Endometrium (tissue), 2 donors: ENCODE results near the gene GMIP.

Experiments
- FAIRE-seq: peaks from 2 replicates; lab custom pipeline; 2012; peaks lifted over from hg19 to GRCh38; lab: Jason Lieb, UNC
- donor health status: control.
- donor health status: control.

Gene GMIP

GRCh38 chr19:19657397-19657783, 13.9 kb upstream of the GMIP start:
- no peak for FAIRE-seq

- no peak for FAIRE-seq
Measured at GRCh38 chr19:19656451-19657396, 13.3 kb upstream of the GMIP start.

GRCh38 chr19:19655641-19656343, 12.3 kb upstream of the GMIP start:
- FAIRE-seq, result no peak

GRCh38 chr19:19655051-19655594, 11.7 kb upstream of the GMIP start:
- FAIRE-seq, result no peak

GRCh38 chr19:19654441-19654840, 11.0 kb upstream of the GMIP start:
- FAIRE-seq, result no peak

- FAIRE-seq, result no peak
Measured at GRCh38 chr19:19653597-19654147, 10.2 kb upstream of the GMIP start.

DNA sequence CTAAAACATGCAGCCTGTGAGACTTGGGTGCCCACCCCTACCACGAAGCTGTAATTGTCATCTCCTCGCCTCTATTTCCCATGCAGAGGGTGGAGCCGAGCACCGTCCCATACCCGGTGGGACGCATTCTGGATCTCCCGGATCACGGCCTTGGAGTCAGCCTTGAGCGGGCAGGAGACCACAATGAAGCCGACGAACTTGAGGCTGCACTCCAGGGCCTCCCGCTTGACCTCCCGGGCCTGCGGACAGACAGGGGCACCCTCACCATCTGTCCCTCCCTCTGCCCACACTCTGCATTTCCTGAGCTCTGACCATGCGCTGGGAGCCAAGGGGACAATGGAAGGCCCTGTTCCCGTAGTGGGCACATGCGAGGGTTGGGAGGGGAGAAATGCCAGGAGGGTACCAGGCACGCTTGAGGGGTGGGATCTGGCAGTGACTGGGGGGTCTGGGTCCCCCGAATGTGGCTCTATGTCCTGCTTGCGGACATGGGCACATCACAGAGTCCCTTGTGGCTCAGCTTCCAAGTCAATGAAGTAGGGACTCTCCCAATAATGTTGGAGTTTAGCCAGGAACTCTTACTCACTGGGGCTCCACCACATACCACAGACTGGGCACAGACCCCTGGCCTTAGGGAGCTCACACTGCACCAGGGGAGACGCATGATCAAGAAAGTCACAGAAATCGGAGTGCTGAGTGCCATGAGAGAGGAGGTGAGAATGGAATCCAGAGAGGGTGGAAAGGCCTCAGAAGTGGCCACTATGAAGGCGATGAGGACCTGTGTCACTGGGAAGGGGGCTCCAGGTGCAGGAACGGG, 9.2 kb upstream of the GMIP start:
- no peak for FAIRE-seq

DNA sequence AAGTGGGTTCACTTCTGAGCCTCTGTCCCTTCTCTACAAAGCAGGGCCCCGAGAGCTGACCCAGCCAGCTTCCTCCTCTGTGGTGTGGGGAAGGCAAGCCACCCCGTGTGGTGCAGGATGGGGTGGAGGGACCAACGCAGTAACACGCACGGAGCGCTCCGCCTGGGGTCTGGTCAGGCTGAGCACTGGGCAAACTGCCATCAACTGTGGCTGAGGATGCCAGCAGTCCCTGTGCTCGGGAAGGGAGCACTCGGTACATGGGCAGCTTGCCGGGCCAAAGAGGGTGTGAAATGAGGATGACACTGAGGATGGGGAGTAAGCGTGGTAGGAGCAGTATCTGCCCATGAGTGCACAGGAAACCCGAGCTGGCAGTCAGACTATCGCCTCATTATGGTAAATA, 7.6 kb upstream of the GMIP start:
- FAIRE-seq, result no peak

DNA sequence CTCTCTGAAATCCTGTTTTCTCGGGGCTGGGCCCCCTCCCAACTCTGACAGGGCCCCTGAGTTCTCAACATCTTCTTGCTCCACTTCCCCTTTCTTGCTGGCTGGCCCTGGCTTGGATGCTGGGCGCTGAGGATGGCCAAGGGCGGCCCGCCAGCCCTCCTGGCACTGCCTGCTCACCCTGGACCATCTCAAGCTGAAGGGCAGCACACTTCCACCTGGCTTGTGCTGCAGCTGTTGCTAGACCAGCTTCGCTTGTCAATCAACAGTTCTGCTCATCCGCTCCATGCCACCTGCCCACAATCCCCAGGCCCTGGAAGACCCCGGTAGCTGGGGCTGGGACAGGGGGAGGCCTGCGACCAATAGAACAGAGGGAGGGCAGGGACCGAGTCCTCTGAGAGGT, 6.9 kb upstream of the GMIP start:
- no peak for FAIRE-seq

DNA sequence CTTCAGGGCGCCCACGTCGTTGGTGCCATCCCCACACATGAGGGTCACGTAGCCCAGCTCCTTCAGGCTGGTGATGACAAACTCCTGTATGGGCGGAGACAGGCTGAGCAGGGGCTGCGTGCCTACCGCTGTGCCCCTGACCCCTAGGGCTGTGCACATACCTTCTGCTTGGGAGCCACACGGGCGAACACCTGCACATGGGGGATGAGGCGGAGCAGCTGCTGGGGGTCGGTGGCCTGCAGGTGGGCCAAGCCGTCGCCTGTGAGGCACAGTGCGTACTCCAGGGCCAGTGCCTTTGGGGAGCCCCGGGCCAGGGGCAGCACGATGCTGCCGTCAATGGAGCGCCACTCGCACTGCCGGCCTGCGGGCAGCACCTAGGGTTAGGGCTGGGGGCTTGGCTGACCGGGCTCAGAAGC, 6.1 kb upstream of the GMIP start:
- no peak for FAIRE-seq

- FAIRE-seq, result no peak
Measured at GRCh38 chr19:19649155-19649554, 5.7 kb upstream of the GMIP start.

GRCh38 chr19:19647037-19647835, 3.8 kb upstream of the GMIP start:
- no peak for FAIRE-seq

DNA sequence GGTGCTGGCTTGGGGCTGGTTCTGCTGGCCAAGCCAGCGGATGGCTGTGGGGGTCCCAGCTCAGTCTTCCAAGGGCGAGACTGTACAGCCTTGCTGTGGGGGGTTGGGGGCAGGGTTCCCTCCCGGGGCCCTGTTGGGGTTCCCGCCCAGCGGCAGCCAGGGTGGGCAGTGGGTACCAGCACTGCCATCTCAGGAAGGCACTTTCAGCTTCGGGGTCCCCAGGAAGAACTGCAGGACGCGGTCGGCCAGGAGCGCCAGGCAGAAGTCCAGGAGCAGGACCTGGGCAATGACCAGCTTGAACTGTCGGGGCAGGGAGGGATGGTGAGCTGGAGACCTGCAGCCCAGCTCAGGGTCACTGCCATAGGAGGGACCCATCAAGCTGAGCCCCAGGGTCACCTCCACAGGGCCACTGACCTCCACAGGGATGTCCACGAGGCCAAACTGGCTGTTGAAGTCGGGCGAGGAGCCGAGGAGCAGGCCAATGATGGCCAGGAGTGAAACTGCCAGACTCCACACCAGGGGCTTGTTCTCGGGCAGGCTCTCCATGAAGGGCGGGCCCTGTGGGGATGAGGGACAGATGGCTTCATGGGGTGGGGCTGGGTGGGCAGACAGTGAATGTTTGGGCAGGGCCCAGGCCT, 1.9 kb upstream of the GMIP start:
- FAIRE-seq, result no peak

DNA sequence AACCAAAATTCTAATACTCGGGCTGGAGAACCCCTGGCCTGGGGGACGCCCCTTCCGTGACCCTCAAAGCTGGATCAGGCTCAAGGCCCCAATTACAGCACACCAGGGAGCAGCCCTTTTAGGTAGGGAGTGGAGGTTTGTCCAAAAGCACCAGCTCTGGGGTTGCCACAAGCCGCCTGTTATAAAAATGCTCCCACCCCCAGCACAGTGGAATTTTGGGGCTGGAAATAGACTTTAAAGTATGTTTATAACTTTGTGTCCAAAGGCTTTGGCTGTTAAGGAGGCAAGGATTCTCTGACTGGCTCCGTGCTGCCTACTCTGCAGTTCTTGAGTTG, 564 bp upstream of the GMIP start:
- no peak for FAIRE-seq

GRCh38 chr19:19642506-19643157, 825 bp downstream of the GMIP start:
- no peak for FAIRE-seq

DNA sequence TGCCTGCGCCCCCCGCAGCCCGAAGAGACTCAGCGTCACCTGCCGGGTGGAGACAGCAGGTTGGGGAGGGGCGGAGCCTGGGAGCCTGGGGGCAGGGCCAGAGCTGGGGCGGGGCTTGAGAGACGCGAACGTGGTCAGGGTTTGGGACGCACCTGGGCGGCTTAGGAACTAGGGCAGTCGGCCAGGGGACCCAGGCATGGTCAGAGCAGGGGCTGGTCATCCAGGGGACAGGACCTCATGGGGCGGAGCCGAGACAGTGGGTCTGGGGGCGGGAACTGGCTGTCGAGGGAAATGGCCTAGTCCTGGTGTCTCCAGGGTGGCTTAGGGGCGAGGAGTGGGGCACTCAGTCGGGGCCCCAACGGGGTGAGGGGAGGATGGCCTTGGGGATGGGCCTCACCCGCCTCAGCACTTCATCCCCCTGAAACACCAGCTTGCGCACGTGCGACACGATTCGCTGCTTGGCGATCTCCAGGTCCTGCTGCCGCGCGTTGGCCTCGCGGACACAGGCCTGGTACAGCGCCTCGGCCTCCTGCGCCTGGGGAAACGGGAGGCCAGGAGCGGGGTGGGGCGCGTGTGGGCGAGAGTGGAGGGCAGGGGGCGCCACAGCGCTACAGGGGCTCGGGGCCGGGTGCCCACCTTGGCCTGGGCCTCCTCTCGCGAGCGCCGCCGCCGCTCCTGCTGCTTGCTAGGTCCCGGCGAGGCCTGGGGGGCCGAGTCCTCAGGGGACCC, 5.8 kb downstream of the GMIP start:
- no peak for FAIRE-seq

- FAIRE-seq, result no peak
Measured at GRCh38 chr19:19637186-19637522, 6.3 kb downstream of the GMIP start.

- no peak for FAIRE-seq
Measured at GRCh38 chr19:19636573-19637185, 6.8 kb downstream of the GMIP start.

- no peak for FAIRE-seq
Measured at GRCh38 chr19:19635313-19635702, 8.1 kb downstream of the GMIP start.
